D721Med (cell line): ENCODE results near the gene CRTC1.

ENCODE experiments used
- DNase-seq: peaks from one replicate; pipeline ENCODE4 v3.0.0; 2011; ENCODE audit warnings: low spot score; ENCODE audit not compliant: insufficient read length
- FAIRE-seq: peaks from 2 replicates; lab custom pipeline; 2011; peaks lifted over from hg19 to GRCh38; lab: Jason Lieb, UNC
- CTCF ChIP-seq: IDR thresholded peaks from 2 replicates; pipeline ENCODE4 v1.5.1; 2012; ENCODE audit warnings: mild to moderate bottlenecking, control low read depth; ENCODE audit not compliant: insufficient read depth; ENCODE audit errors: missing control alignments

CRTC1 gene

GRCh38 chr19:18761531-18762110 lies 78.1 kb downstream of the CRTC1 start:
- TF ChIP-seq CTCF: no peak
- FAIRE-seq (no peak), DNase-seq (no peak)

GRCh38 chr19:18762125-18763023 lies 78.9 kb downstream of the CRTC1 start:
- TF ChIP-seq CTCF: no peak
- FAIRE-seq (no peak), DNase-seq (no peak)

GRCh38 chr19:18763674-18764590 lies 80.5 kb downstream of the CRTC1 start:
- FAIRE-seq (no peak), DNase-seq (no peak)
- TF ChIP-seq CTCF: no peak

GRCh38 chr19:18764591-18765051 lies 81.1 kb downstream of the CRTC1 start:
- no peak for TF ChIP-seq CTCF
- no peak for FAIRE-seq
- no peak for DNase-seq

GRCh38 chr19:18765224-18765623 lies 81.7 kb downstream of the CRTC1 start:
- no peak for TF ChIP-seq CTCF
- no peak for FAIRE-seq
- DNase-seq: no peak

- no peak for TF ChIP-seq CTCF
- FAIRE-seq (no peak), DNase-seq (no peak)
Measured at GRCh38 chr19:18768046-18768771, 84.7 kb downstream of the CRTC1 start.
